MCF 10A (cell line): Measurements from ENCODE around the gene B9D1. TPM values are rescaled to one million over a fixed set of nuclear protein-coding genes. Genes with fewer than 3 reads are reported as not detected.

Experiments
- BruUV-seq: library from RNA; stranded (reverse); fragments of 400-500 nt; replicated peaks from 2 replicates; lab custom pipeline; 2021; lab: Mats Ljungman, UMichigan
- CTCF ChIA-PET: fragments of 300-600 bp; sonication (Branson Sonifier 250); formaldehyde crosslinking; extraction: SDS; loops from one replicate; lab custom pipeline; 2021; ENCODE audit warnings: antibody characterized with exemption, inconsistent platforms; lab: Yijun Ruan, JAX
- POLR2A ChIA-PET: fragments of 300-600, 350-650 bp; sonication (Branson Sonifier 250); formaldehyde crosslinking; extraction: SDS; loops from one replicate; lab custom pipeline; 2020; ENCODE audit warnings: antibody characterized with exemption, inconsistent platforms; lab: Yijun Ruan, JAX
- DNase-seq: peaks from one replicate; pipeline ENCODE4 v3.0.0-alpha.2; 2018; ENCODE audit not compliant: unreplicated experiment
- H3K27ac Mint-ChIP-seq: one replicate; pipeline ENCODE4 v1.8.0; 2022; ENCODE audit warnings: mild to moderate bottlenecking, low read depth, mixed read lengths; ENCODE audit not compliant: unreplicated experiment
- H3K27me3 Mint-ChIP-seq: one replicate; pipeline ENCODE4 v1.8.0; 2022; ENCODE audit warnings: mixed read lengths; ENCODE audit not compliant: insufficient read depth, unreplicated experiment
- H3K36me3 Mint-ChIP-seq: one replicate; pipeline ENCODE4 v1.8.0; 2022; ENCODE audit warnings: mild to moderate bottlenecking, moderate library complexity, mixed read lengths; ENCODE audit not compliant: insufficient read depth, unreplicated experiment
- H3K4me1 Mint-ChIP-seq: one replicate; pipeline ENCODE4 v1.8.0; 2022; ENCODE audit warnings: mixed read lengths; ENCODE audit not compliant: insufficient read depth, unreplicated experiment
- H3K4me3 Mint-ChIP-seq: one replicate; pipeline ENCODE4 v1.8.0; 2022; ENCODE audit warnings: mild to moderate bottlenecking, moderate library complexity, mixed read lengths; ENCODE audit not compliant: unreplicated experiment
- H3K9me3 Mint-ChIP-seq: one replicate; pipeline ENCODE4 v1.8.0; 2022; ENCODE audit warnings: mixed read lengths; ENCODE audit not compliant: unreplicated experiment
- intact Hi-C: fragments of 100-400 bp; cut with micrococcal nuclease; formaldehyde crosslinking; loops from 2 replicates; pipeline ENCODE4 v1.14.1; 2022
- total RNA-seq: library from RNA; stranded (reverse); gene quantifications from 2 replicates; pipeline ENCODE4 v1.2.3, GENCODE V29; 2022
- TF ChIP-seq, protein P1 (sequence below): fragments of 200-600 bp; IDR thresholded peaks from one replicate; pipeline ENCODE4 v1.8.0; 2022; ENCODE audit warnings: antibody characterized with exemption, mild to moderate bottlenecking; ENCODE audit not compliant: unreplicated experiment

B9D1 gene
- total RNA-seq, 1 experiment from 2014 or later = 33.0 TPM

GRCh38 chr17:19315104-19315503 is 47.4 kb downstream of the B9D1 start:
- peaks cover 49% of the 10 kb centered on the region for H3K36me3 Mint-ChIP-seq
- ChIA-PET POLR2A (no interaction called here), CTCF (no interaction called here)
- no peaks in the 10 kb centered on the region for H3K27me3 Mint-ChIP-seq
- TF ChIP-seq, protein P1, sequence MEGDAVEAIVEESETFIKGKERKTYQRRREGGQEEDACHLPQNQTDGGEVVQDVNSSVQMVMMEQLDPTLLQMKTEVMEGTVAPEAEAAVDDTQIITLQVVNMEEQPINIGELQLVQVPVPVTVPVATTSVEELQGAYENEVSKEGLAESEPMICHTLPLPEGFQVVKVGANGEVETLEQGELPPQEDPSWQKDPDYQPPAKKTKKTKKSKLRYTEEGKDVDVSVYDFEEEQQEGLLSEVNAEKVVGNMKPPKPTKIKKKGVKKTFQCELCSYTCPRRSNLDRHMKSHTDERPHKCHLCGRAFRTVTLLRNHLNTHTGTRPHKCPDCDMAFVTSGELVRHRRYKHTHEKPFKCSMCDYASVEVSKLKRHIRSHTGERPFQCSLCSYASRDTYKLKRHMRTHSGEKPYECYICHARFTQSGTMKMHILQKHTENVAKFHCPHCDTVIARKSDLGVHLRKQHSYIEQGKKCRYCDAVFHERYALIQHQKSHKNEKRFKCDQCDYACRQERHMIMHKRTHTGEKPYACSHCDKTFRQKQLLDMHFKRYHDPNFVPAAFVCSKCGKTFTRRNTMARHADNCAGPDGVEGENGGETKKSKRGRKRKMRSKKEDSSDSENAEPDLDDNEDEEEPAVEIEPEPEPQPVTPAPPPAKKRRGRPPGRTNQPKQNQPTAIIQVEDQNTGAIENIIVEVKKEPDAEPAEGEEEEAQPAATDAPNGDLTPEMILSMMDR = no peak
- peaks cover 10% of the 10 kb centered on the region for H3K4me1 Mint-ChIP-seq
- no peak overlapping the region for H3K27ac Mint-ChIP-seq
- no peaks in the 10 kb centered on the region for H3K9me3 Mint-ChIP-seq
- H3K4me3 Mint-ChIP-seq = no peak overlapping the region
- BruUV-seq = no TSS peak
- intact Hi-C loops = no loop called here
- DNase-seq = no peak

DNA sequence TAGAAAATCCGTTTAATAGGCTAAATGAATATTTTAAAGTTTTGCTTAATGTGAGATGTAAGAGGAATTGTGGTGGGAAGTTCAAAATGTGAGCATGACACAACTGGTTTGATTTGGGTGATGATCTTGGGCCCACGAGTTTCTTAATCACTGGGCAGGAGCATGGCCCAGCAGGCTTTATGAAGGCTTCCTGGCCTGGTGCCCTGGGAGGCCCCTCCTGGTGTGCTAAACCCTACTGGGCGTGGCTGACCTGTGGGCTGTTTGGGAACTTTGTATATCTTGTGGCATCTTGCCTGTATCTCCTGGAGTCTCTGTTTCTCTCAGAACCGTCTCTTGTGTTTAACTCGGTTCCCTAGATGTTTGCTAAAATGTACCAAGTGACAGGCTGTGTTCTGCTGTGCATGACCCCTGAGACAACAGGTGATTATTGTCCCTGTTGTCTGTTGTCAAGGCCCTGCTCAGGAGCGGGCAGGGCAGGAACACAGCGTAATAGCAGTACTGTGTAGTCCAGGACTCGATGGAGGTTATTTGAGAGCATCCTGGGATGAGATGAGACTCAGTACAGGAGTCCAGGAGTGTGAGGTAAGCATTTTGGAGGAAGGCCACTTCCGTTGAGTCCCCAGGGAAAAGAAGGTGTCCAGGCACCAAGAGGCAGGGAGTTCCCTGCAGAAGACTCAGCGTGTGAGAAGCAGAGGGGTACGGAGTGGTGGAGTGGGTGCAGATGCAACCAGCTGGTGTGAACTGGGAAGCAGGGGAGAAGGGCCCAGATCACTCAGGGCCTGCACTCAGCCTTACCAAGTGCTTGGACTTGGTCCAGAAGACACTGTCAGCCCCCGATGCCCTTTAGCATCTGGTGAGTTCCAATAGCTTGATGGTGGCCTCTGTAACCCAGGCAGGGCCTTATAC is 48.5 kb downstream of the B9D1 start:
- TF ChIP-seq, protein P1 = no peak
- CTCF ChIA-PET = interaction anchor here (0.7 kb wide), 1 partner anchor 274 kb away, joined by 3 read pairs; no protein-coding TSS in a partner anchor
- POLR2A ChIA-PET = no interaction called here
- Mint-ChIP-seq H3K9me3 (no peaks in the 10 kb centered on the region), H3K4me1 (peaks cover 10% of the 10 kb centered on the region), H3K4me3 (no peak overlapping the region), H3K36me3 (peaks cover 39% of the 10 kb centered on the region), H3K27me3 (no peaks in the 10 kb centered on the region), H3K27ac (no peak overlapping the region)
- no TSS peak for BruUV-seq
- DNase-seq = no peak
- intact Hi-C loops = no loop called here

GRCh38 chr17:19313066-19313745 is 49.3 kb downstream of the B9D1 start:
- ChIA-PET CTCF (interaction anchor here (0.6 kb wide), 1 partner anchor 58 kb away, joined by 4 read pairs; no protein-coding TSS in a partner anchor), POLR2A (interaction anchor here (0.8 kb wide), 1 partner anchor 10 kb away, joined by 3 read pairs; no protein-coding TSS in a partner anchor)
- Mint-ChIP-seq H3K36me3 (peaks cover 39% of the 10 kb centered on the region), H3K4me3 (no peak overlapping the region), H3K4me1 (peaks cover 10% of the 10 kb centered on the region), H3K27ac (no peak overlapping the region), H3K27me3 (no peaks in the 10 kb centered on the region), H3K9me3 (no peaks in the 10 kb centered on the region)
- no peak for DNase-seq
- intact Hi-C loops = no loop called here
- BruUV-seq = no TSS peak
- TF ChIP-seq, protein P1 = no peak

GRCh38 chr17:19312406-19312805 is 50.1 kb downstream of the B9D1 start:
- TF ChIP-seq, protein P1 = no peak
- H3K4me1 Mint-ChIP-seq = peaks cover 10% of the 10 kb centered on the region
- POLR2A ChIA-PET = no interaction called here
- peaks cover 31% of the 10 kb centered on the region for H3K36me3 Mint-ChIP-seq
- BruUV-seq = no TSS peak
- H3K27ac Mint-ChIP-seq = no peak overlapping the region
- no peak for DNase-seq
- intact Hi-C loops = no loop called here
- no peaks in the 10 kb centered on the region for H3K27me3 Mint-ChIP-seq
- H3K9me3 Mint-ChIP-seq = no peaks in the 10 kb centered on the region
- no peak overlapping the region for H3K4me3 Mint-ChIP-seq
- CTCF ChIA-PET = interaction anchor here (0.6 kb wide), 3 partner anchors 11 to 201 kb away, joined by 3 read pairs; no protein-coding TSS in a partner anchor
